Hindlimb muscle (tissue), 1 donor: ENCODE measurements around the gene P3H4. TPM values are rescaled to one million over a fixed set of nuclear protein-coding genes. Genes with fewer than 3 reads are reported as not detected.
"Not testable (repeated sequence)": the region's sequence is repeated elsewhere in the genome, so short reads cannot be mapped to it uniquely, and the experiment has no call there.

Experiments
- DNase-seq: peaks from one replicate; pipeline ENCODE4 v3.0.0-alpha.2; 2013
- polyA plus RNA-seq: library from polyadenylated mRNA; unstranded; fragments of 120-200 nt; gene quantifications from one replicate; pipeline ENCODE4 v1.2.1, GENCODE V29; 2013; ENCODE audit not compliant: insufficient read length

The P3H4 gene, protein sequence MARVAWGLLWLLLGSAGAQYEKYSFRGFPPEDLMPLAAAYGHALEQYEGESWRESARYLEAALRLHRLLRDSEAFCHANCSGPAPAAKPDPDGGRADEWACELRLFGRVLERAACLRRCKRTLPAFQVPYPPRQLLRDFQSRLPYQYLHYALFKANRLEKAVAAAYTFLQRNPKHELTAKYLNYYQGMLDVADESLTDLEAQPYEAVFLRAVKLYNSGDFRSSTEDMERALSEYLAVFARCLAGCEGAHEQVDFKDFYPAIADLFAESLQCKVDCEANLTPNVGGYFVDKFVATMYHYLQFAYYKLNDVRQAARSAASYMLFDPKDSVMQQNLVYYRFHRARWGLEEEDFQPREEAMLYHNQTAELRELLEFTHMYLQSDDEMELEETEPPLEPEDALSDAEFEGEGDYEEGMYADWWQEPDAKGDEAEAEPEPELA
- 31.4 TPM for polyA plus RNA-seq

GRCh38 chr17:41811549-41812380 lies at the start of gene P3H4:
TSS of gene P3H4 (minus strand) at chr17:41811949. CDS start at chr17:41811915, 34 bp downstream.
- DNase-seq, result peak; percentile 93

DNA sequence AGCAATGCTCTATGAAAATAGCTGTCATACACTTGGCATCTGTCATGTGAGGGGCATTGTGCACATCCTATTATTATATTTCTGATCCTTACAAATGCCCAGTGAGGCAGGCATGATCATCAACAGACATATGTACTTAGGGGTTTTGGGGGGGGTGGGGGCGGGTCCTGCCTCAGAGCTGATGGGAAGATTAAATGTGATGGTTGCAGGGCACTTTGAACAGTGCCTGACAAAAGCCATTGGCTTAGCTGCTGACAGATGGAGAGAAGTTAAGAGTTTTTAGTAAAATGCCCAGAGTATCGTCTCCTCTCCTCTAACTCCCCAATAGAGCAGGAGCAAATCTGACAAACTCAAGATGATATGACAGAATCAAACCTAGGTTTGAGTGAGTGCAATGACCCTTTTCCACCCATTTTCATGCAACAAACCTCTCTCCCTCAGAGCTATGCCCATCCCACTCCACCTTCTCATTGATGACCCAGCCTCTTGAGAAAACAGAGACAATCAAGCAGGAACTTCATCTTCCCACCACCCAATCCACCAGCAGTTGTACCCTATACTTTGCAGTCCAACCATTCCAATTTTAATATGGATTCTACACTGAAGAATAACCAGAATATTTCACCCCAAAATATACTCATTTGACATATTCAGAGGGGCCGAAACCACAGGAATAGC lies 48.6 kb upstream of the P3H4 start:
- DNase-seq, result no peak

DNA sequence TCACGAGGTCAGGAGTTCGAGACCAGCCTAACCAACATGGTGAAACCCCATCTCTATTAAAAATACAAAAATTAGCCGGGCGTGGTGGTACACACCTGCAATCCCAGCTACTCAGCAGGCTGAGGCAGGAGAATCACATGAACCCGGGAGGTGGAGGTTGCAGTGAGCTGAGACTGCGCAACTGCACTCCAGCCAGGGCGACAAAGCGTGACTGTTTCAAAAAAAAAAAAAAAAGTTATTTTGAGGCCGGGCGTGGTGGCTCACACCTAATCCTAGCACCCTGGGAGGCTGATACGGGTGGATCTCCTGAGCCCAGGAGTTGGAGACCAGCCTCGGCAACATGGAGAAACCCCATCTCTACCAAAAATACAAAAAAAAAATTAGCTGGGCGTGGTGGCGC lies 39.6 kb upstream of the P3H4 start:
- not testable (repeated sequence) for DNase-seq

DNA sequence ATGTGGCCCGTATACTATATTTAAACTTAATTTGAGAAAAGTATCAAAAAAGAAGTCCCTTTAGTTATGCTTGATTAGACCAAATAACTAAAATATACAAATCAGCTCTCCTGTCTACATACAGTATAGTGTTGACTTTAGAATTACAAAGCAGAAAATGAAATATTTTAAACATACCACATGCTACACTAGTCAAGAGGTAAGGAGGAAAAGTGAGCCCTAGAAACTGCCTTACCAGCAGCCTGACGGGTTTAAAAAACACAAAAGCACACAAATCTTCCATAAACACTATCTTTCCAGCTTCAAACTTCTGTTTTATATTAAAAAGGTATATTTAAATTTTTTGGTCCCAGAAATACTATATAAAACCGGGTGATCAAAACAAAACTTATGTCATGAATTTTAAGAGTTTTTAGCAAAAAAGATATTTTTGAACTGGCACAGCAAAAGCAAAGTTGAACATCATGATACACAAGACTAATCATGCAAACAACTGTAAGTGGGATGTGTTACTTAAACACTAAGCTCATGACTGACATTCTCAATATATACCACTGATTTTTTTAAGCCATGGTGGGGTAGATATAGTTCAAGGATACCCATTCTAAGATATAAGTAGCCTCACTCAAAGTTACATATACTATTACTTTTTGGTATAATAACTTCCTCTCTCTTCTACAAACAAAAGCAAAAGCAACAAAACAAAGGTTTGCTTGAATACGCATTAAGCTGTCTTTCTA lies 37.7 kb upstream of the P3H4 start:
- no peak for DNase-seq

DNA sequence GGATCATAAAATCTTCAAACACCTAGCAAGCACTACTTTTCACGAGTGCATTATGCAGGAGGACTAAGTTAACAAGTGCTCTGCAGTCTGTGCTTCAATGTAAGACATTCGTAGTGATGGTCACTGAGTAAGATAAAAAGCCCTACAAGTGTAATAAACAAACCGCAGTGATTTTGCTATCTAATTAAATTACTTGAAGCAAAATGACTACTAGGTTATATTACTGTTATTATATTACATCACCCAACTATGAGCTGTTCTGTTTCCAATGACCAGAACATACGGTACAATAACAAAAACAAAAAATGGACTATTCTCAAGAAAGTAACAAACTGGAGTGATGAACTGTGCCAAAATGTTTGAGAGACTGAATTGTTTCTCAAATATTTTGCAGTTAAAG lies 37.0 kb upstream of the P3H4 start:
- DNase-seq, result no peak

DNA sequence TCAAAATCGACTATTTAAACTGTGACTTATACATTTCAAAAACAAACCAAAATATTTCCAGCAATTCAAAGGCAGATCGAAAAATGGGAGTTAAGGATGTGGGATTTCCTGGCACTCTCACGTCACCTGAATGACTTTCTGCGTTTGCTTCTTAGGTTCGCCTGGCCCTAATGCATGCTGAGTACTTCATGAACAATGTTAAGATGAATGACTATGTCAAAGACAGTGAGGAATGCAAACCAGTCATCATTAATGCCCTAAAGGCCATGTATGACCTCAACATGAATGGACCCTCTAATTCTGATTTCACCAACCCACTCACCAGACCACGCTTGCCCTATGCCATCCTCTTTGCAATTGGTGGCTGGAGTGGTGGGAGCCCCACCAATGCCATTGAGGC lies 33.2 kb upstream of the P3H4 start:
- DNase-seq, result no peak

- DNase-seq, result not testable (repeated sequence)
These were observed 29.0 kb upstream of the P3H4 start for GRCh38 chr17:41840781-41841180.

- DNase-seq, result not testable (repeated sequence)
These were observed 27.7 kb upstream of the P3H4 start for GRCh38 chr17:41839448-41839847.

DNA sequence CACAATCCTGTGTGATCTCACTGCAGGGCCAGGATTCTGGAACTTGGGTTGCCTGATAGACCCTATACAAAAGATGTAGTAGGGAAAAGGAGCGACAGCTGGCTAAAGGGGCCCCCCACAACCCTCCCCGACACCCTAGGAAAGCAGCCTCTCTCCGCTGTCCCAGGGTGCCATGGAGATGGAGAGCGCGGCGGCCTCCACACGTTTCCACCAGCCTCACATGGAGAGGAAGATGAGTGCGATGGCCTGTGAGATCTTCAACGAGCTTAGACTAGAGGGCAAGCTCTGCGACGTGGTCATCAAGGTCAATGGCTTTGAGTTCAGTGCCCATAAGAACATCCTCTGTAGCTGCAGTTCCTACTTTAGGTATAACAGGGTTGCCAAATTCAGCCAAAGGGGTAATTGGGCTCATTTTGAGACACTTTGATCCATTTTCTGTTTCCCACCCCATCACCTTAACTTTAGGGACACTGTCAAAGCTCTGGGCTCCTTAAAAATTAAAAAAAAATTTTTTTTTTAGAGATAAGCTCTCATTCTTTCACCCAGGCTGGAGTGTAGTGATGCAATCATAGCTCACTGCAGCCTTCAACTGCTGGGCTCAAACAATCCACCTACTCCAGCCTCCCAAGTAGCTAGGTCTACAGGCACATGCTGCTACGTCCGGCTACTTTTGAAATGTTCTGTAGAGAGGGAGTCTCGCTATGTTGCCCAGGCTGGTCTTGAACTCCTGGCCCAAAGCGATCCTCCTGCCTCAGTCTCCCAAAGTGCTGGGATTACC lies 26.2 kb upstream of the P3H4 start, which contains the start of gene KLHL10:
TSS of gene KLHL10 (plus strand) at position 65 of the 778 bp plus-strand sequence. CDS start at position 173, 108 bp downstream.
- no peak for DNase-seq

GRCh38 chr17:41836550-41837196 lies 24.9 kb upstream of the P3H4 start:
- no peak for DNase-seq

GRCh38 chr17:41835800-41836549 lies 24.2 kb upstream of the P3H4 start, which contains the start of gene NT5C3B:
TSS of gene NT5C3B (minus strand) at chr17:41836232. CDS start at chr17:41836193, 39 bp downstream.
- DNase-seq, result peak; percentile 50

DNA sequence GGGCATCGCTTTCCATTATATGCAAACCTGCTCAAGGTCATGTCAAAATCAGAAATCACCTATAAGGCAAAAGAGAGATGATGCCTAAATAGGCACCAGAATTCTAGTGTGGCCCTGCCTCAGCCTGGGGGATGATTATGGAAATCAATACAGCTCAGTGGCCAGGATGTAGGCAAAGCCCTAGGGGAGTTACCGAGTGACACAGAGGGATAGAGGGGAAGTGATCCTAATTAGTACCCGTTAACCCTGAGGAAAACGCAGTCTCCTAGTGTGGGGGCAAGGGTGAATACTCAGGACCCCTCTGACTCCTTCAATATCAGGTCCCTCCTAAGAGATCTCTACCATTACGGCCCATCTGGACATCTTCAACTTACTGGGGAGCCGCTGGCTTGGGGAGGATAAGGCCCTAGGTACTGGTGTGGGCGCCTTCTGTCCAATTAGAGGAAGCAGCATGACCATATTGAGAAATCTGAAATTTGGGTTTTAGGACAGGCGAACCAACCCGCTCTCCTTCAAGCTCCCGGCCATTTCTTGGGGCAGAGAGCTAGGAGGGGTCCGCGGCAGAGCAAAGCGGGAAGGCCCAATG lies 23.6 kb upstream of the P3H4 start:
- DNase-seq, result no peak

GRCh38 chr17:41829961-41830360 lies 18.2 kb upstream of the P3H4 start:
- DNase-seq, result not testable (repeated sequence)

GRCh38 chr17:41825175-41825845 lies 13.6 kb upstream of the P3H4 start:
- DNase-seq, result no peak

GRCh38 chr17:41824086-41824485 lies 12.3 kb upstream of the P3H4 start:
- DNase-seq, result no peak

- no peak for DNase-seq
These were observed 11.8 kb upstream of the P3H4 start for GRCh38 chr17:41823580-41823979.

GRCh38 chr17:41823141-41823524 lies 11.4 kb upstream of the P3H4 start:
- DNase-seq, result no peak

DNA sequence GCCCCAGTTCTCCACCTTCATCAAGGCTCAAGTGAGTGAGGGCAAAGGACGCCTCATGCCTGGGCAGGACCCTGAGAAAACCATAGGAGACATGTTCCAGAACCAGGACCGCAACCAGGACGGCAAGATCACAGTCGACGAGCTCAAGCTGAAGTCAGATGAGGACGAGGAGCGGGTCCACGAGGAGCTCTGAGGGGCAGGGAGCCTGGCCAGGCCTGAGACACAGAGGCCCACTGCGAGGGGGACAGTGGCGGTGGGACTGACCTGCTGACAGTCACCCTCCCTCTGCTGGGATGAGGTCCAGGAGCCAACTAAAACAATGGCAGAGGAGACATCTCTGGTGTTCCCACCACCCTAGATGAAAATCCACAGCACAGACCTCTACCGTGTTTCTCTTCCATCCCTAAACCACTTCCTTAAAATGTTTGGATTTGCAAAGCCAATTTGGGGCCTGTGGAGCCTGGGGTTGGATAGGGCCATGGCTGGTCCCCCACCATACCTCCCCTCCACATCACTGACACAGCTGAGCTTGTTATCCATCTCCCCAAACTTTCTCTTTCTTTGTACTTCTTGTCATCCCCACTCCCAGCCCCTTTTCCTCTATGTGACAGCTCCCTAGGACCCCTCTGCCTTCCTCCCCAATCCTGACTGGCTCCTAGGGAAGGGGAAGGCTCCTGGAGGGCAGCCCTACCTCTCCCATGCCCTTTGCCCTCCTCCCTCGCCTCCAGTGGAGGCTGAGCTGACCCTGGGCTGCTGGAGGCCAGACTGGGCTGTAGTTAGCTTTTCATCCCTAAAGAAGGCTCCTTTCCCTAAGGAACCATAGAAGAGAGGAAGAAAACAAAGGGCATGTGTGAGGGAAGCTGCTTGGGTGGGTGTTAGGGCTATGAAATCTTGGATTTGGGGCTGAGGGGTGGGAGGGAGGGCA lies 10.7 kb upstream of the P3H4 start:
- DNase-seq, result no peak
